OCI-LY1 (cell line): ENCODE results near the gene H3-3A.

Experiments
- CTCF ChIP-seq: fragments of 200-600 bp; sonication (generic), shearing (Covaris generic); IDR thresholded peaks from 2 replicates; pipeline ENCODE4 v1.5.1; 2017; ENCODE audit warnings: mild to moderate bottlenecking, antibody characterized with exemption, low read length, moderate library complexity, mixed read lengths
- EZH2 ChIP-seq: fragments of 200-600 bp; sonication (generic), shearing (Covaris generic); IDR thresholded peaks from 2 replicates; pipeline ENCODE4 v1.8.0; 2017; ENCODE audit warnings: borderline replicate concordance, mixed run types, mild to moderate bottlenecking, antibody characterized with exemption, low read length, moderate library complexity, mixed read lengths

GRCh38 chr1:226111883-226112261 lies 49.4 kb downstream of the H3-3A start:
- TF ChIP-seq CTCF (no peak), EZH2 (no peak)
